Iris pigment epithelial cell (primary cell): ENCODE measurements around the gene EEFSEC.

Experiments
- DNase-seq: peaks from one replicate; pipeline ENCODE4 v3.0.0-alpha.2; 2011; ENCODE audit warnings: low read depth

EEFSEC gene

GRCh38 chr3:128427872-128428822, 274.9 kb downstream of the EEFSEC start:
- no peak for DNase-seq

GRCh38 chr3:128429275-128429674, 276.0 kb downstream of the EEFSEC start:
- no peak for DNase-seq

GRCh38 chr3:128429751-128430150, 276.5 kb downstream of the EEFSEC start:
- DNase-seq = no peak

- DNase-seq = no peak
These were observed 277.0 kb downstream of the EEFSEC start for GRCh38 chr3:128430301-128430700.

- DNase-seq = no peak
These were observed 277.4 kb downstream of the EEFSEC start for GRCh38 chr3:128430731-128431130.

- no peak for DNase-seq
These were observed 278.6 kb downstream of the EEFSEC start for GRCh38 chr3:128431803-128432300.

- no peak for DNase-seq
These were observed 279.2 kb downstream of the EEFSEC start for GRCh38 chr3:128432301-128432970.

GRCh38 chr3:128432971-128433836, 279.9 kb downstream of the EEFSEC start:
- no peak for DNase-seq

GRCh38 chr3:128433837-128434165, 280.5 kb downstream of the EEFSEC start:
- no peak for DNase-seq

GRCh38 chr3:128434524-128434923, 281.2 kb downstream of the EEFSEC start:
- DNase-seq = no peak

GRCh38 chr3:128435058-128435457, 281.8 kb downstream of the EEFSEC start:
- no peak for DNase-seq

GRCh38 chr3:128435561-128435960, 282.3 kb downstream of the EEFSEC start:
- DNase-seq = no peak

GRCh38 chr3:128436214-128436613, 282.9 kb downstream of the EEFSEC start:
- DNase-seq = no peak

GRCh38 chr3:128438488-128439072, 285.3 kb downstream of the EEFSEC start:
- no peak for DNase-seq

GRCh38 chr3:128439226-128439625, 285.9 kb downstream of the EEFSEC start:
- DNase-seq = no peak

GRCh38 chr3:128442070-128442469, 288.8 kb downstream of the EEFSEC start:
- no peak for DNase-seq

- DNase-seq = no peak
These were observed 289.7 kb downstream of the EEFSEC start for GRCh38 chr3:128442949-128443348.

- no peak for DNase-seq
These were observed 290.5 kb downstream of the EEFSEC start for GRCh38 chr3:128443771-128444170.

- DNase-seq = no peak
These were observed 292.1 kb downstream of the EEFSEC start for GRCh38 chr3:128445357-128445756.

GRCh38 chr3:128446821-128447220, 293.5 kb downstream of the EEFSEC start:
- no peak for DNase-seq

- no peak for DNase-seq
These were observed 294.3 kb downstream of the EEFSEC start for GRCh38 chr3:128447561-128448013.

GRCh38 chr3:128448491-128448890, 295.2 kb downstream of the EEFSEC start:
- no peak for DNase-seq
